ENCODE data around the gene LRP6.

DNA sequence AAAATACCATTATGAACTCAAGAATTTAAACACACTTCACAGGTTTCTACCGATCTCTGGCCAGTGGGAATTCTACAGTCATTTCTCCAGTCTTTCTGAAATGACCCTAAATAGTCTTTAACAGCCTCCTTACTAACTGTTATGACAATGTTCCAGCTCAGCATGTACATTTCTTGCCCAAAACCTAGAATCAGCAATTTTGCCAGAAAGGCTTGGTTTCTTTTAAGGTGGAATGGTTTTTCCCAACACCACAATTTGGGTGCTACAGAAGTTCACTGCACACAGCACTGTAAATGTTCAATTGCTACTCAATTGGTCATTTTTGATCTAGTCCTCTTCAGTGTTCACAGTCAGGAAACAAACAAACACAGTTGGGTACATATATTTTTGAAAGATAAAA is 69.7 kb downstream of the LRP6 start:
- TF ChIP-seq, protein P1, sequence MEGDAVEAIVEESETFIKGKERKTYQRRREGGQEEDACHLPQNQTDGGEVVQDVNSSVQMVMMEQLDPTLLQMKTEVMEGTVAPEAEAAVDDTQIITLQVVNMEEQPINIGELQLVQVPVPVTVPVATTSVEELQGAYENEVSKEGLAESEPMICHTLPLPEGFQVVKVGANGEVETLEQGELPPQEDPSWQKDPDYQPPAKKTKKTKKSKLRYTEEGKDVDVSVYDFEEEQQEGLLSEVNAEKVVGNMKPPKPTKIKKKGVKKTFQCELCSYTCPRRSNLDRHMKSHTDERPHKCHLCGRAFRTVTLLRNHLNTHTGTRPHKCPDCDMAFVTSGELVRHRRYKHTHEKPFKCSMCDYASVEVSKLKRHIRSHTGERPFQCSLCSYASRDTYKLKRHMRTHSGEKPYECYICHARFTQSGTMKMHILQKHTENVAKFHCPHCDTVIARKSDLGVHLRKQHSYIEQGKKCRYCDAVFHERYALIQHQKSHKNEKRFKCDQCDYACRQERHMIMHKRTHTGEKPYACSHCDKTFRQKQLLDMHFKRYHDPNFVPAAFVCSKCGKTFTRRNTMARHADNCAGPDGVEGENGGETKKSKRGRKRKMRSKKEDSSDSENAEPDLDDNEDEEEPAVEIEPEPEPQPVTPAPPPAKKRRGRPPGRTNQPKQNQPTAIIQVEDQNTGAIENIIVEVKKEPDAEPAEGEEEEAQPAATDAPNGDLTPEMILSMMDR (IDR thresholded peaks at IDR 0.05): no peak
- TF ChIP-seq POLR2A (IDR thresholded peaks at IDR 0.05): no peak

Data from adrenal gland (tissue), 5 donors.